IMR-90 (cell line): ENCODE results near the gene BMP4.

Experiments used
- POLR2A ChIP-seq: IDR thresholded peaks from 2 replicates; pipeline ENCODE4 v1.6.1; 2012; ENCODE audit warnings: mild to moderate bottlenecking, low read depth, low read length
- RAD21 ChIP-seq: IDR thresholded peaks from 2 replicates; pipeline ENCODE4 v1.6.1; 2012; ENCODE audit warnings: low read length, improper control_type of control experiment
- TF ChIP-seq, protein P1 (sequence below): fragments of 150-350 bp; IDR thresholded peaks from 2 replicates; pipeline ENCODE4 v1.6.1; 2016; ENCODE audit warnings: low read depth, mild to moderate bottlenecking, low read length, moderate library complexity, borderline replicate concordance

DNA sequence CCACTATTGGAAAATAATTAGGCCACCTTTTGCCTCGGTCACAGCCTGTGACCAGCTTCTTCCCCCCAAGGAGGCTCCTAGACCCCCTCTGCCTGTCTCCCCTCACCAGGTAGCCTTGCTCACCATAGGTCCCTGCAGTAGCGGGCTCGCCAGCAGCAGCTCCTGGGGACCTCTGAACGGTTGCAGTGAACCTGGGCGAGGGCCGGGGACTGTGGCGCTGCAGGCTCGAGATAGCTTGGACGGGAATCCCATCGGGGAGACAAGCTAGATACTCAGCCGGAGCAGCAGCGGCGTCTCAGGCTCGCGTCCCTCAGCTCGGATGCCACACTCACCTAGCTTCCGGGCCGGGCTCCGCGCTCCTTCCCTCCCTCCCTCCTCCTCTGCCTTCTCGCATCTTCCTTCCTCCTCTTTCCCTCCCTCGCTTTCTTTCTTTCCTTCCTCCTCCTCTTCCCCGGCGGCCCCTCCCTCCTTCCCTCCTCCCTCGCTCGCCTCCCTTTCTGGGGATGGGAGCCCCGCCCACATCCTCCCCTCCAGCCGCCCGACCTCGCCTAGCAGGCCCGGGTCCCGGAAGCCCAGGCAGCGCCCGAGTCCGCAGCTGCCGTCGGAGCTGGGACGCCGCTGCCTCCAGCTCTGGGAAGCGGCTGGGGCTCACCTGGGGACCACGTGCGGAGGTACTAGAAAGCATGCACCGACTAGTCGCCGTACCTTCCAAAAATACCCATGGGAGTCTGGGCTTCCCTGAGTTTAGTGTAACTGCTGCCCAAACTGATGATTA lies at the start of gene BMP4:
- no peak for TF ChIP-seq POLR2A
- no peak for TF ChIP-seq RAD21
- TF ChIP-seq, protein P1, sequence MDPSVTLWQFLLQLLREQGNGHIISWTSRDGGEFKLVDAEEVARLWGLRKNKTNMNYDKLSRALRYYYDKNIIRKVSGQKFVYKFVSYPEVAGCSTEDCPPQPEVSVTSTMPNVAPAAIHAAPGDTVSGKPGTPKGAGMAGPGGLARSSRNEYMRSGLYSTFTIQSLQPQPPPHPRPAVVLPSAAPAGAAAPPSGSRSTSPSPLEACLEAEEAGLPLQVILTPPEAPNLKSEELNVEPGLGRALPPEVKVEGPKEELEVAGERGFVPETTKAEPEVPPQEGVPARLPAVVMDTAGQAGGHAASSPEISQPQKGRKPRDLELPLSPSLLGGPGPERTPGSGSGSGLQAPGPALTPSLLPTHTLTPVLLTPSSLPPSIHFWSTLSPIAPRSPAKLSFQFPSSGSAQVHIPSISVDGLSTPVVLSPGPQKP: no peak
